Liver (tissue), 3 donors: Measurements from ENCODE around the gene CLPSL2.

Source experiments
- CTCF ChIP-seq: fragments of 150-350 bp; IDR thresholded peaks from 2 replicates; pipeline ENCODE4 v1.5.1; 2017; ENCODE audit warnings: improper control_type of control experiment, low read depth, low read length; ENCODE audit not compliant: missing input control
- EGR1 ChIP-seq, 2 donors: IDR thresholded peaks; 2 replicates each; pipeline ENCODE4 v1.6.1; 2016 to 2018; ENCODE audit warnings: antibody characterized with exemption in 2 of 2, low read depth in 2 of 2
- NR2F2 ChIP-seq: IDR thresholded peaks from 2 replicates; pipeline ENCODE4 v1.6.1; 2016; ENCODE audit warnings: antibody characterized with exemption
- RAD21 ChIP-seq, 2 donors: IDR thresholded peaks; 2 replicates each; pipeline ENCODE4 v1.6.1; 2016; ENCODE audit warnings: antibody characterized with exemption in 2 of 2, mild to moderate bottlenecking in 2 of 2
- REST ChIP-seq: IDR thresholded peaks from 2 replicates; pipeline ENCODE4 v1.6.1; 2016; ENCODE audit warnings: antibody characterized with exemption, mild to moderate bottlenecking
- RXRA ChIP-seq, 2 donors: IDR thresholded peaks; 2 replicates each; pipeline ENCODE4 v1.6.1; 2017 to 2018; ENCODE audit warnings: antibody characterized with exemption in 2 of 2, mild to moderate bottlenecking in 1 of 2
- SP1 ChIP-seq: IDR thresholded peaks from 2 replicates; pipeline ENCODE4 v1.6.1; 2018; ENCODE audit warnings: antibody characterized with exemption, mild to moderate bottlenecking
- TAF1 ChIP-seq: conservative IDR thresholded peaks from 2 replicates; pipeline ENCODE4 v1.6.1; 2016; ENCODE audit warnings: antibody characterized with exemption, mild to moderate bottlenecking
- YY1 ChIP-seq: IDR thresholded peaks from 2 replicates; pipeline ENCODE4 v1.6.1; 2016; ENCODE audit warnings: antibody characterized with exemption, mild to moderate bottlenecking
- TF ChIP-seq, protein P1 (sequence below): IDR thresholded peaks from 2 replicates; pipeline ENCODE4 v1.6.1; 2016; ENCODE audit warnings: antibody characterized with exemption
- donor health status: healthy.
- donor health status: healthy.

- TF ChIP-seq CTCF (peak; percentile 35), EGR1 (IDR thresholded peaks at IDR 0.05; ENCODE audit: low read depth in 2 of 2) (no peak), REST (no peak), TAF1 (no peak), YY1 (no peak), RXRA (IDR thresholded peaks at IDR 0.05) (no peak), SP1 (no peak), NR2F2 (no peak), RAD21 (IDR thresholded peaks at IDR 0.05) (peak; percentile 50 to 78)
- TF ChIP-seq, protein P1, sequence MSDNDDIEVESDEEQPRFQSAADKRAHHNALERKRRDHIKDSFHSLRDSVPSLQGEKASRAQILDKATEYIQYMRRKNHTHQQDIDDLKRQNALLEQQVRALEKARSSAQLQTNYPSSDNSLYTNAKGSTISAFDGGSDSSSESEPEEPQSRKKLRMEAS = no peak
Measured at GRCh38 chr6:35757456-35758123, 18.8 kb upstream of the CLPSL2 start.
